Esophagus squamous epithelium (tissue), 4 donors: ENCODE results near the gene GJE1.

Experiments used
- CTCF ChIP-seq, 6 experiments: fragments of 450-650 bp in 4 of 6; fragments of 200-600 bp in 2 of 6; sonication (generic) in 2 of 6; IDR thresholded peaks; one replicate each; pipeline ENCODE4 v1.5.1; 2016 to 2019; ENCODE audit warnings: antibody characterized with exemption in 6 of 6, mild to moderate bottlenecking in 4 of 6, moderate library complexity in 4 of 6
- POLR2A ChIP-seq, 4 donors: fragments of 450-650 bp; IDR thresholded peaks; one replicate each; pipeline ENCODE4 v1.6.1; 2017; ENCODE audit warnings: antibody characterized with exemption in 4 of 4, mild to moderate bottlenecking in 4 of 4, moderate library complexity in 3 of 4

- TF ChIP-seq CTCF (IDR thresholded peaks at IDR 0.05) (no peak), POLR2A (IDR thresholded peaks at IDR 0.05) (no peak)
Measured at GRCh38 chr6:142088858-142089216, 43.9 kb upstream of the GJE1 start.
